Uterus (tissue), 2 donors: ENCODE data around the gene CDC20.

Source experiments
- POLR2A ChIP-seq, 2 donors: fragments of 450-650 bp; IDR thresholded peaks; one replicate each; pipeline ENCODE4 v1.6.1; 2016; ENCODE audit warnings: antibody characterized with exemption in 2 of 2, mild to moderate bottlenecking in 1 of 2, moderate library complexity in 1 of 2
- TF ChIP-seq, protein P1 (sequence below), 4 experiments: fragments of 200-600 bp in 2 of 4; fragments of 450-650 bp in 2 of 4; sonication (generic) in 2 of 4; IDR thresholded peaks; one replicate each; pipeline ENCODE4 v1.5.1; 2016 to 2019; ENCODE audit warnings: antibody characterized with exemption in 4 of 4, mild to moderate bottlenecking in 2 of 4, moderate library complexity in 1 of 4

DNA sequence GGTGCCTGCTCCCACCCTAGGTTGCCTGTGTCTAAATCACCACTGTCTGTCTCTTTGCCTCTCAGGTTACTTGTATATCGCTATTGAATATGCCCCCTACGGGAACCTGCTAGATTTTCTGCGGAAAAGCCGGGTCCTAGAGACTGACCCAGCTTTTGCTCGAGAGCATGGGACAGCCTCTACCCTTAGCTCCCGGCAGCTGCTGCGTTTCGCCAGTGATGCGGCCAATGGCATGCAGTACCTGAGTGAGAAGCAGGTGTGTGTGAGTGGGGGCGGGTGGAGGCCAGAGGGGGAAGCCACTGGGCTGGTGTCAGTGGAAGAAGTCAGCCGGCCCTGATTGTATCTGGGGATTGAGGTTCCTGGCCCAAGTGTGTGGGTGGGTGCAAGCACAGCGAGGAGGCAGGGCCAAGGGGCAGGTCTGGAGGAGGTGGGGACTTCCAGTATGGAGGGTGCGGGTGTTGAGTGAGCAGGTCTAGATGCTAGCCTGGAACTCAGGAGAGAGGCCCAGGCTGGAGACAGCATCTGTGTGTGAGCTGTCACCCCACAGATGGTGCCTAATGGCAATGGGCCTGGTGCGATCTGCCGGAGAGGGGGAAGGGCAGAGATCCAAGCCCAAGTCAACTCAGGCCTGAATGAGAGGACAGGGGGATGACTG, 40.8 kb upstream of the CDC20 start:
- TF ChIP-seq, protein P1, sequence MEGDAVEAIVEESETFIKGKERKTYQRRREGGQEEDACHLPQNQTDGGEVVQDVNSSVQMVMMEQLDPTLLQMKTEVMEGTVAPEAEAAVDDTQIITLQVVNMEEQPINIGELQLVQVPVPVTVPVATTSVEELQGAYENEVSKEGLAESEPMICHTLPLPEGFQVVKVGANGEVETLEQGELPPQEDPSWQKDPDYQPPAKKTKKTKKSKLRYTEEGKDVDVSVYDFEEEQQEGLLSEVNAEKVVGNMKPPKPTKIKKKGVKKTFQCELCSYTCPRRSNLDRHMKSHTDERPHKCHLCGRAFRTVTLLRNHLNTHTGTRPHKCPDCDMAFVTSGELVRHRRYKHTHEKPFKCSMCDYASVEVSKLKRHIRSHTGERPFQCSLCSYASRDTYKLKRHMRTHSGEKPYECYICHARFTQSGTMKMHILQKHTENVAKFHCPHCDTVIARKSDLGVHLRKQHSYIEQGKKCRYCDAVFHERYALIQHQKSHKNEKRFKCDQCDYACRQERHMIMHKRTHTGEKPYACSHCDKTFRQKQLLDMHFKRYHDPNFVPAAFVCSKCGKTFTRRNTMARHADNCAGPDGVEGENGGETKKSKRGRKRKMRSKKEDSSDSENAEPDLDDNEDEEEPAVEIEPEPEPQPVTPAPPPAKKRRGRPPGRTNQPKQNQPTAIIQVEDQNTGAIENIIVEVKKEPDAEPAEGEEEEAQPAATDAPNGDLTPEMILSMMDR (IDR thresholded peaks at IDR 0.05) = no peak
- no peak for TF ChIP-seq POLR2A (IDR thresholded peaks at IDR 0.05)
